Lower lobe of right lung (tissue), 2 donors: ENCODE data around the gene FBXL5. TPM values are rescaled to one million over a fixed set of nuclear protein-coding genes. Genes with fewer than 3 reads are reported as not detected.

Source experiments
- ATAC-seq, 2 donors: fragments of 200-7000 bp; cut with Tn5 transposase; one replicate each; pipeline ENCODE4 v1.9.1; 2020 to 2022; ENCODE audit warnings: mild to moderate bottlenecking in 2 of 2, moderate library complexity in 2 of 2
- DNase-seq: peaks from one replicate; pipeline ENCODE4 v3.0.0-alpha.2; 2020
- H3K27ac ChIP-seq: fragments of 200-600 bp; one replicate; pipeline ENCODE4 v1.8.0; 2022
- H3K27me3 ChIP-seq: fragments of 200-600 bp; one replicate; pipeline ENCODE4 v1.8.0; 2022; ENCODE audit warnings: low read depth
- H3K36me3 ChIP-seq: fragments of 200-600 bp; one replicate; pipeline ENCODE4 v1.8.0; 2022; ENCODE audit warnings: mild to moderate bottlenecking
- H3K4me1 ChIP-seq: fragments of 200-600 bp; one replicate; pipeline ENCODE4 v1.8.0; 2022
- H3K4me3 ChIP-seq: fragments of 200-600 bp; one replicate; pipeline ENCODE4 v1.8.0; 2022; ENCODE audit warnings: mild to moderate bottlenecking
- H3K9me3 ChIP-seq: fragments of 200-600 bp; one replicate; pipeline ENCODE4 v1.8.0; 2022
- intact Hi-C: fragments of 100-400 bp; cut with DNase I; formaldehyde crosslinking; loops from one replicate; pipeline ENCODE4 v1.11.0; 2022
- total RNA-seq: library from RNA; stranded (reverse); fragmentation: NEBNext Ultra II Directional; extraction: Animal tissue kit (Norgen Biotek cat#: 25700); gene quantifications from one replicate; pipeline ENCODE4 v1.2.1, GENCODE V29; 2021
- TF ChIP-seq, protein P1 (sequence below): fragments of 200-600 bp; IDR thresholded peaks from one replicate; pipeline ENCODE4 v1.8.0; 2022; ENCODE audit warnings: antibody characterized with exemption, mild to moderate bottlenecking
- donor health status: DM: no; HTN: yes; CAD: no; lungs with severe emphysema.

Gene FBXL5
- total RNA-seq, 1 donor from 2014 or later, result 113 TPM

DNA sequence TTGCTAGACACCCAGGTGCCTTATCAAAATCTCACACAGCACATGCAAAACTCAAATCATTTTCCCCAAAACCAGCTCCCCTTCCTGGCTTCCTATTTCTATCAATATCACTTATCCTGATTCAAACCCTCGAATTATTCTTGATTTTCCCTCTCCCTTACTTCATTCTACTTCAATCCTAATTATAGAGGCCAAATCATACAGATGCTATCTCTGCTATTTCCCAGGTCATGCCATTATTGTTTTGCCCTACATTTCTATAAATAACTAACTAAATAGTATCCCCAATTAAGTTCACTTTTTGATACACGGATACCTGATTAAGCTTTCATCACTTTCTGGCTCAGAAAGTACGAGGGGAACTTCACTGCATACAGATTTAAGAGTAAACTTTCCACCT is 62.4 kb downstream of the FBXL5 start:
- ATAC-seq, result no peak
- Histone ChIP-seq H3K4me3 (no peak overlapping the region), H3K36me3 (peaks cover 13% of the 10 kb centered on the region), H3K9me3 (no peaks in the 10 kb centered on the region), H3K4me1 (peaks cover 5% of the 10 kb centered on the region), H3K27me3 (no peaks in the 10 kb centered on the region), H3K27ac (no peak overlapping the region)
- no peak for DNase-seq
- TF ChIP-seq, protein P1, sequence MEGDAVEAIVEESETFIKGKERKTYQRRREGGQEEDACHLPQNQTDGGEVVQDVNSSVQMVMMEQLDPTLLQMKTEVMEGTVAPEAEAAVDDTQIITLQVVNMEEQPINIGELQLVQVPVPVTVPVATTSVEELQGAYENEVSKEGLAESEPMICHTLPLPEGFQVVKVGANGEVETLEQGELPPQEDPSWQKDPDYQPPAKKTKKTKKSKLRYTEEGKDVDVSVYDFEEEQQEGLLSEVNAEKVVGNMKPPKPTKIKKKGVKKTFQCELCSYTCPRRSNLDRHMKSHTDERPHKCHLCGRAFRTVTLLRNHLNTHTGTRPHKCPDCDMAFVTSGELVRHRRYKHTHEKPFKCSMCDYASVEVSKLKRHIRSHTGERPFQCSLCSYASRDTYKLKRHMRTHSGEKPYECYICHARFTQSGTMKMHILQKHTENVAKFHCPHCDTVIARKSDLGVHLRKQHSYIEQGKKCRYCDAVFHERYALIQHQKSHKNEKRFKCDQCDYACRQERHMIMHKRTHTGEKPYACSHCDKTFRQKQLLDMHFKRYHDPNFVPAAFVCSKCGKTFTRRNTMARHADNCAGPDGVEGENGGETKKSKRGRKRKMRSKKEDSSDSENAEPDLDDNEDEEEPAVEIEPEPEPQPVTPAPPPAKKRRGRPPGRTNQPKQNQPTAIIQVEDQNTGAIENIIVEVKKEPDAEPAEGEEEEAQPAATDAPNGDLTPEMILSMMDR, result no peak
- intact Hi-C loops, result no loop called here

- peak; percentile 64 to 72 for ATAC-seq
- no peak overlapping the region for H3K27ac ChIP-seq
Measured at GRCh38 chr4:15587649-15588048, 67.5 kb downstream of the FBXL5 start.

GRCh38 chr4:15586066-15586465 is 69.1 kb downstream of the FBXL5 start:
- intact Hi-C loops, result no loop called here
- DNase-seq (no peak), ATAC-seq (peak in 1 of 2 donors; percentile 61)
- Histone ChIP-seq H3K27me3 (no peaks in the 10 kb centered on the region), H3K4me1 (no peaks in the 10 kb centered on the region), H3K27ac (no peak overlapping the region), H3K9me3 (no peaks in the 10 kb centered on the region), H3K4me3 (no peak overlapping the region), H3K36me3 (no peaks in the 10 kb centered on the region)
- TF ChIP-seq, protein P1, result no peak

More at GRCh38 chr4:15587649-15588048, 67.5 kb downstream of the FBXL5 start:
- intact Hi-C loops, result no loop called here
- Histone ChIP-seq H3K4me1 (peaks cover 3% of the 10 kb centered on the region), H3K4me3 (no peak overlapping the region), H3K36me3 (no peaks in the 10 kb centered on the region), H3K27me3 (no peaks in the 10 kb centered on the region), H3K9me3 (no peaks in the 10 kb centered on the region)
- TF ChIP-seq, protein P1, result no peak
- no peak for DNase-seq

DNA sequence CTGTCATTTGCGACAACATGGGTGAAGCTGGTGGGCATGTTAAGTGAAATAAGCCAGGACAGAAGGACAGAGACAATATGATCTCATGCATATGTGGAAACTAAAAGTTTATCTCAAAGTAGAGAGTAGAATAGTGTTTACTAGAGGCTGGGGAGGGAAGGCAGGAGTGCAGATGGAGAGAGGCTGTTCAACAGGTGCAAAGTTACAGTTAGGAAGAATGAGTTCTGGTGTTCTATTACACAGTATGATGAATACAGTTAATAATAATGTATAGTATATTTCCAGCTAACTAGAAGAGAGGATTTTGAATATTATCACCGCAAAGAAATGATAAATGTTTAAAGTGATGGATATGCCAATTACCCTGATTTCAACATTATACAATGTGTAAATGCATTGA is 69.8 kb downstream of the FBXL5 start:
- ATAC-seq (no peak), DNase-seq (no peak)
- no peak overlapping the region for H3K27ac ChIP-seq
- intact Hi-C loops, result no loop called here
- no peak overlapping the region for H3K4me3 ChIP-seq
- H3K27me3 ChIP-seq, result no peaks in the 10 kb centered on the region
- H3K4me1 ChIP-seq, result no peaks in the 10 kb centered on the region
- H3K36me3 ChIP-seq, result no peaks in the 10 kb centered on the region
- TF ChIP-seq, protein P1, result no peak
- H3K9me3 ChIP-seq, result no peaks in the 10 kb centered on the region

GRCh38 chr4:15584785-15585184 is 70.4 kb downstream of the FBXL5 start:
- DNase-seq (no peak), ATAC-seq (no peak)
- intact Hi-C loops, result no loop called here
- no peaks in the 10 kb centered on the region for H3K9me3 ChIP-seq
- no peak overlapping the region for H3K27ac ChIP-seq
- no peaks in the 10 kb centered on the region for H3K4me1 ChIP-seq
- H3K4me3 ChIP-seq, result no peak overlapping the region
- H3K36me3 ChIP-seq, result no peaks in the 10 kb centered on the region
- H3K27me3 ChIP-seq, result no peaks in the 10 kb centered on the region
- TF ChIP-seq, protein P1, result no peak

GRCh38 chr4:15577508-15577907 is 77.6 kb downstream of the FBXL5 start:
- intact Hi-C loops, result no loop called here
- DNase-seq, result no peak
- Histone ChIP-seq H3K9me3 (no peaks in the 10 kb centered on the region), H3K27me3 (no peaks in the 10 kb centered on the region), H3K36me3 (peaks cover 13% of the 10 kb centered on the region), H3K4me1 (no peaks in the 10 kb centered on the region), H3K4me3 (no peak overlapping the region), H3K27ac (no peak overlapping the region)
- ATAC-seq, result no peak
- TF ChIP-seq, protein P1, result no peak
